HL-60 (cell line): ENCODE results near the gene YIPF5.

Experiments used
- CTCF ChIP-seq: IDR thresholded peaks from one replicate; pipeline ENCODE4 v1.5.1; 2011; ENCODE audit warnings: low read length, control low read depth, inconsistent platforms; ENCODE audit not compliant: insufficient read depth
- GABPA ChIP-seq: IDR thresholded peaks from 2 replicates; pipeline ENCODE4 v1.6.1; 2012; ENCODE audit warnings: low read depth
- POLR2AphosphoS5 ChIP-seq: IDR thresholded peaks from 2 replicates; pipeline ENCODE4 v1.6.1; 2012; ENCODE audit warnings: low read depth
- REST ChIP-seq: IDR thresholded peaks from 2 replicates; pipeline ENCODE4 v1.6.1; 2012; ENCODE audit warnings: low read depth; ENCODE audit not compliant: insufficient replicate concordance
- SPI1 ChIP-seq: IDR thresholded peaks from 2 replicates; pipeline ENCODE4 v1.6.1; 2012; ENCODE audit warnings: low read depth, mild to moderate bottlenecking, borderline replicate concordance

GRCh38 chr5:144122641-144123040, 47.8 kb downstream of the YIPF5 start:
- no peak for TF ChIP-seq CTCF
- TF ChIP-seq POLR2AphosphoS5 = no peak
- no peak for TF ChIP-seq REST
- TF ChIP-seq SPI1 = no peak
- no peak for TF ChIP-seq GABPA
